Central memory CD8-positive, alpha-beta T cell (primary cell): Measurements from ENCODE around the gene ZFPM1.

Source experiments
- ATAC-seq: fragments of 150-1000 bp; cut with Tn5 transposase; replicated peaks from 2 replicates; pipeline ENCODE4 v1.10.0; 2022; ENCODE audit warnings: mild to moderate bottlenecking, moderate FRiP score, moderate number of reproducible peaks; ENCODE audit not compliant: poor library complexity, severe bottlenecking; ENCODE audit errors: extremely low read depth
- DNase-seq, 2 donors: peaks; one replicate each; pipeline ENCODE4 v3.0.0; 2021; ENCODE audit warnings: low spot score in 2 of 2
- H3K27ac Mint-ChIP-seq: one replicate; pipeline ENCODE4 v1.8.0; 2022; ENCODE audit warnings: low read depth, mild to moderate bottlenecking, moderate library complexity, mixed read lengths
- H3K27me3 Mint-ChIP-seq: one replicate; pipeline ENCODE4 v1.8.0; 2022; ENCODE audit warnings: mixed read lengths
- H3K36me3 Mint-ChIP-seq: one replicate; pipeline ENCODE4 v1.8.0; 2022; ENCODE audit warnings: mild to moderate bottlenecking, moderate library complexity, mixed read lengths; ENCODE audit not compliant: insufficient read depth
- H3K4me1 Mint-ChIP-seq: one replicate; pipeline ENCODE4 v1.8.0; 2022; ENCODE audit warnings: mixed read lengths
- H3K4me3 Mint-ChIP-seq: one replicate; pipeline ENCODE4 v1.8.0; 2022; ENCODE audit warnings: mild to moderate bottlenecking, moderate library complexity, mixed read lengths
- H3K9me3 Mint-ChIP-seq: one replicate; pipeline ENCODE4 v1.8.0; 2022; ENCODE audit warnings: mixed read lengths

The ZFPM1 gene

DNA sequence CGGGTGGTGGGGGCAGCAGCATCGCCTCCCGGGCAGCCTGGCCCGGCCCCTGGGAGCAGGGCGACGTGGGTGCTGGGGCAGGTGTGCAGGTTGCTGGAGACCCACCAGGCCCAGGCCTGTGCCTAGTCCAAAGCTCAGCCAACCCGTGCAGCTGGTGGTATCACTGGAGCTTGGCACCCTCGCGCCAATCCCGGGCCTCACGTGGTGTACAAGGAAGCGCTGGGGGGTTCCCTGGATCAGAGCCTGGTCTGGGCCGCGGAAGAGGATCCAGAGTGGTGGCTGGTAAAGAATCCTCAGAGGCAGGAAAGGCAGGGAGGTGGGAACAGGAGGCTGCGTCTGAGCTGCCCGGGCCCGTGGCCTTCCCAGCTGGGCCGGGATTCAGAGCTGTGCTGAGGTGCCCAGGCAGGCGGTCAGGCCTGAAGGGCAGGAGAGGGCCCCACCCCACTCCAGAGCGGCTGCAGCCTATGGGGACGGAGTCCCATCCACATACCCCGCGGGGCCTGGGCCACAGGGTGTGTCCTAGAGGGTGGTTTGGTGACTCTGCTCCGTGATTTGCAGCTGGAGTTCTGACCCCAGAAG, 36.2 kb downstream of the ZFPM1 start:
- Mint-ChIP-seq H3K4me3 (no peak overlapping the region), H3K36me3 (peaks cover 19% of the 10 kb centered on the region), H3K27ac (no peak overlapping the region), H3K9me3 (no peaks in the 10 kb centered on the region), H3K4me1 (peaks cover 5% of the 10 kb centered on the region), H3K27me3 (no peaks in the 10 kb centered on the region)
- ATAC-seq, result no peak
- DNase-seq, result no peak

DNA sequence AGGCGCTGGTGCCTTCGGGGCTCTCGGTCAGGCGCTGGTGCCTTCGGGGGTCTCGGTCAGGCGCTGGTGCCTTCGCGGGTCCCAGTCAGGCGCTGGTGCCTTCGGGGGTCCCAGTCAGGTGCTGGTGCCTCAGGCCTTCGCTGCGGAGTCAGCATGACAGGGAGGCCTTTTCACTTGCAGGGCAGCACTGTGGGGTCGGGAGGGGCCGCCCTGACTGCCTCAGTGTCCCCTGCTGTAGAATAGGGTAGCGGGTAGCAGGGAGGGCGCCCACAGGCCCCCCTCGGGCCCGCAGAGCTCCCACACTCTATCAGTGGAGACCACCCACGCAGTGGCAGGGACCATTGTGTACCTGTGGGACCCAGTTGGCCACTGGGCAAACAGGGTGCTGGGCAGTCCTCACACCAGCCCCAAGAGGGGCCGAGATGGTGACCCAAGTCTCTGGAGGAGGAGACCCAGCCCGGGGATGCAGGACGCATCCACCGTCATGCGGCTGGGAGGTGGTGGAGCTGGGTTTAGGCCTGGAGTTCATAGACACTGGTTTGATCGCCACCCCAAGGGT, 38.0 kb downstream of the ZFPM1 start:
- Mint-ChIP-seq H3K27me3 (no peaks in the 10 kb centered on the region), H3K27ac (no peak overlapping the region), H3K9me3 (no peaks in the 10 kb centered on the region), H3K36me3 (peaks cover 19% of the 10 kb centered on the region), H3K4me1 (peaks cover 5% of the 10 kb centered on the region), H3K4me3 (no peak overlapping the region)
- DNase-seq (no peak), ATAC-seq (no peak)

- no peaks in the 10 kb centered on the region for H3K27me3 Mint-ChIP-seq
- no peak overlapping the region for H3K27ac Mint-ChIP-seq
- H3K9me3 Mint-ChIP-seq, result no peaks in the 10 kb centered on the region
- ATAC-seq (no peak), DNase-seq (no peak)
- H3K4me1 Mint-ChIP-seq, result peaks cover 5% of the 10 kb centered on the region
- H3K4me3 Mint-ChIP-seq, result no peak overlapping the region
- H3K36me3 Mint-ChIP-seq, result peaks cover 18% of the 10 kb centered on the region
Observed at GRCh38 chr16:88491560-88492310, 38.7 kb downstream of the ZFPM1 start.

DNA sequence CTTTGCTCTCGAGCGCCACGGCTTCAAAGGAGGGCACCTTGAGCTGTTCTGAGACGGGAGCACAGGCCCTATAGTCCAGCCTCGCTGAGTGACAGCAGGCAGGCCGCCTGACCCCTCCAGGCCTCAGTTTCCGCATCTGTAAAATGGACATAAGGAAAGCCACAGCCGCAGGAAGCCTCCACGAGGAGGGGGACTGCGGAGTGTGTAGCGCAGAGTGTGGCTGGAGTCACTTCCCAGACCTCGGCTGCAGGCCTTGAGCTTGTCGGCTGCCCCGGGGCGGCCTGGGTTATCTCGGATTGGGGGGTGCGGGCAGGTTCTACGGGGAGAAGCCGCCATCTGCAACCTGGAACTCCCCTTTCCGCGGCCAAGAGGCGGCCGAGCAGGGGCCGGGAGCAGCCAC, 40.8 kb downstream of the ZFPM1 start:
- no peak overlapping the region for H3K4me3 Mint-ChIP-seq
- H3K9me3 Mint-ChIP-seq, result no peaks in the 10 kb centered on the region
- DNase-seq (no peak), ATAC-seq (no peak)
- peaks cover 5% of the 10 kb centered on the region for H3K4me1 Mint-ChIP-seq
- no peaks in the 10 kb centered on the region for H3K27me3 Mint-ChIP-seq
- H3K27ac Mint-ChIP-seq, result no peak overlapping the region
- peaks cover 16% of the 10 kb centered on the region for H3K36me3 Mint-ChIP-seq

- Mint-ChIP-seq H3K27ac (peak overlapping the region; percentile 44), H3K36me3 (peaks cover 17% of the 10 kb centered on the region)
Observed at GRCh38 chr16:88494335-88495154, 41.5 kb downstream of the ZFPM1 start.

GRCh38 chr16:88495268-88495772, 42.2 kb downstream of the ZFPM1 start:
- Mint-ChIP-seq H3K4me1 (peaks cover 5% of the 10 kb centered on the region), H3K4me3 (no peak overlapping the region), H3K27ac (peak overlapping the region; percentile 44), H3K27me3 (no peaks in the 10 kb centered on the region), H3K9me3 (no peaks in the 10 kb centered on the region), H3K36me3 (peaks cover 13% of the 10 kb centered on the region)
- ATAC-seq (no peak), DNase-seq (no peak)

More at GRCh38 chr16:88494335-88495154, 41.5 kb downstream of the ZFPM1 start:
- DNase-seq (no peak), ATAC-seq (no peak)
- Mint-ChIP-seq H3K9me3 (no peaks in the 10 kb centered on the region), H3K4me1 (peaks cover 5% of the 10 kb centered on the region), H3K4me3 (no peak overlapping the region), H3K27me3 (no peaks in the 10 kb centered on the region)

- ATAC-seq (no peak), DNase-seq (no peak)
- Mint-ChIP-seq H3K36me3 (peaks cover 19% of the 10 kb centered on the region), H3K9me3 (no peaks in the 10 kb centered on the region), H3K4me3 (no peak overlapping the region), H3K27me3 (no peaks in the 10 kb centered on the region), H3K4me1 (peaks cover 12% of the 10 kb centered on the region), H3K27ac (no peak overlapping the region)
Observed at GRCh38 chr16:88497561-88498462, 44.7 kb downstream of the ZFPM1 start.

DNA sequence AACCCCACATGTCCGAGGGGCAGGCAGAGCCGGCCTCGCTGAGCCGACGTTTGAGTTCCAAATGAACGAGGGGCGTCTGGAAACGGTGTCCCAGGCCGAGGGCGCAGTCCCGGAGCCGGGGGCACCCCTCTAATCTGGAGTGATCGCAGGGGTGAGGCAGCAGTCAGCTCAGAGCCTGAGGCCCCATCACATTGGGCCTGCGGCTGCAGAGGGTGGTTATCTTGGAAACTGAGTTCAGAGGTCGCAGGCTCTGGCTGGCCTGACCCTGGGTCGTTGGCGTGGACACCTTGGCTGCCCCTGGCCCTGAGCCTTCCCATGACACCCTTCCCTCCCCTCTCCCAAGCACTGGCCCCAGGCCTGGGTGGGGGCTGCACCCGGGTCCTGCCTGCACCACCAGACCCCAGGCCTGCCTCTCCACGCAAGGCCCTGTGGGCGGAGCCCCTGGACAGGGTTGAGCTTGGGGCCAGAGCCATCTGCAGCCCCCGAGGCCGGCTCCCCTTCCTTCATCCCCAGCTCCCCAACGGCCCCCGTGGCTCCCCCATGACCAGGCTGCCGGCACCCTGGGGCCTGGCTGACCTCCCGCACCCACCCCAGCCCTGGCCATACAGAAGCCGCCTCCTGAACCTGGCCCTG, 45.6 kb downstream of the ZFPM1 start:
- Mint-ChIP-seq H3K4me3 (no peak overlapping the region), H3K27me3 (no peaks in the 10 kb centered on the region), H3K9me3 (no peaks in the 10 kb centered on the region), H3K27ac (no peak overlapping the region), H3K4me1 (peaks cover 12% of the 10 kb centered on the region), H3K36me3 (peaks cover 17% of the 10 kb centered on the region)
- no peak for ATAC-seq
- no peak for DNase-seq

GRCh38 chr16:88499292-88499691, 46.2 kb downstream of the ZFPM1 start:
- no peaks in the 10 kb centered on the region for H3K9me3 Mint-ChIP-seq
- ATAC-seq, result no peak
- DNase-seq, result no peak
- H3K27ac Mint-ChIP-seq, result no peak overlapping the region
- H3K4me3 Mint-ChIP-seq, result no peak overlapping the region
- H3K4me1 Mint-ChIP-seq, result peaks cover 12% of the 10 kb centered on the region
- peaks cover 17% of the 10 kb centered on the region for H3K36me3 Mint-ChIP-seq
- no peaks in the 10 kb centered on the region for H3K27me3 Mint-ChIP-seq

GRCh38 chr16:88499836-88500251, 46.8 kb downstream of the ZFPM1 start:
- H3K4me3 Mint-ChIP-seq, result no peak overlapping the region
- H3K36me3 Mint-ChIP-seq, result peaks cover 18% of the 10 kb centered on the region
- H3K27ac Mint-ChIP-seq, result no peak overlapping the region
- DNase-seq (no peak), ATAC-seq (no peak)
- H3K27me3 Mint-ChIP-seq, result no peaks in the 10 kb centered on the region
- no peaks in the 10 kb centered on the region for H3K9me3 Mint-ChIP-seq
- H3K4me1 Mint-ChIP-seq, result peaks cover 12% of the 10 kb centered on the region

GRCh38 chr16:88500255-88500661, 47.2 kb downstream of the ZFPM1 start:
- no peaks in the 10 kb centered on the region for H3K9me3 Mint-ChIP-seq
- no peak for DNase-seq
- peaks cover 17% of the 10 kb centered on the region for H3K36me3 Mint-ChIP-seq
- no peak overlapping the region for H3K4me3 Mint-ChIP-seq
- no peak overlapping the region for H3K27ac Mint-ChIP-seq
- no peak for ATAC-seq
- H3K27me3 Mint-ChIP-seq, result no peaks in the 10 kb centered on the region
- H3K4me1 Mint-ChIP-seq, result peaks cover 12% of the 10 kb centered on the region
